ENCODE data around the gene RIPK4. TPM values are rescaled to one million over a fixed set of nuclear protein-coding genes. Genes with fewer than 3 reads are reported as not detected.

The RIPK4 gene
- polyA plus RNA-seq, 1 donor from 2014 or later: not detected

DNA sequence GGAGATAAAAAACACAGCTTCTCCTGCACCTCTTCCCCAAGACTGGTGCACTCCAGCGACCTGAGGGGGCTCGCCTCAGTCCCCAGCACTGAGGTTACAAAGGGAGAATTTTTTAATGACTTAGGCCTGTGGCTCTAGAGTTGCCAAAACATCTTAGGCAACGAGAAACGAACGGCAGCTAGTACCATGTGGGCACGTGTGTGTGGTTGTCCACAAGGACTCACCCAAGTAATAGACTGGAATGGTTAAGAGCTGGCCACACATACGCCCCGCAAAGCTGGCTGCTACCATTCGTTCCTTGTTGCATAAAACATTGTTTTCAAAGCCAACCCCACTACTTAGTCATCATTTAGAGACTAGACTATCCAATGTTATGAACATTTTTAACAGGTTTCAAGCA, 26.9 kb downstream of the RIPK4 start:
- H3K4me2 ChIP-seq (ENCODE audit: low read length): no peak overlapping the region
- no peak overlapping the region for H3K9ac ChIP-seq (ENCODE audit: low read length)
- no peaks in the 10 kb centered on the region for H4K20me1 ChIP-seq (ENCODE audit: insufficient read depth)
- H2AFZ ChIP-seq (ENCODE audit: low read depth, low read length): no peak overlapping the region
- H3F3A ChIP-seq (ENCODE audit: insufficient read depth, low read length, poor library complexity, severe bottlenecking): no peaks in the 10 kb centered on the region
- TF ChIP-seq MXI1 (conservative IDR thresholded peaks at IDR 0.05; ENCODE audit: poor library complexity, severe bottlenecking) (no peak), EP300 (conservative IDR thresholded peaks at IDR 0.05; ENCODE audit: poor library complexity, severe bottlenecking) (no peak), EZH2 (IDR thresholded peaks at IDR 0.05; ENCODE audit: borderline replicate concordance, insufficient read depth, low read length, poor library complexity, severe bottlenecking) (no peak), TAF1 (IDR thresholded peaks at IDR 0.05; ENCODE audit: low read depth) (no peak), SMC3 (conservative IDR thresholded peaks at IDR 0.05; ENCODE audit: poor library complexity) (no peak), RAD21 (conservative IDR thresholded peaks at IDR 0.05) (no peak), POLR2AphosphoS5 (IDR thresholded peaks at IDR 0.05) (no peak)
- TF ChIP-seq, protein P1, sequence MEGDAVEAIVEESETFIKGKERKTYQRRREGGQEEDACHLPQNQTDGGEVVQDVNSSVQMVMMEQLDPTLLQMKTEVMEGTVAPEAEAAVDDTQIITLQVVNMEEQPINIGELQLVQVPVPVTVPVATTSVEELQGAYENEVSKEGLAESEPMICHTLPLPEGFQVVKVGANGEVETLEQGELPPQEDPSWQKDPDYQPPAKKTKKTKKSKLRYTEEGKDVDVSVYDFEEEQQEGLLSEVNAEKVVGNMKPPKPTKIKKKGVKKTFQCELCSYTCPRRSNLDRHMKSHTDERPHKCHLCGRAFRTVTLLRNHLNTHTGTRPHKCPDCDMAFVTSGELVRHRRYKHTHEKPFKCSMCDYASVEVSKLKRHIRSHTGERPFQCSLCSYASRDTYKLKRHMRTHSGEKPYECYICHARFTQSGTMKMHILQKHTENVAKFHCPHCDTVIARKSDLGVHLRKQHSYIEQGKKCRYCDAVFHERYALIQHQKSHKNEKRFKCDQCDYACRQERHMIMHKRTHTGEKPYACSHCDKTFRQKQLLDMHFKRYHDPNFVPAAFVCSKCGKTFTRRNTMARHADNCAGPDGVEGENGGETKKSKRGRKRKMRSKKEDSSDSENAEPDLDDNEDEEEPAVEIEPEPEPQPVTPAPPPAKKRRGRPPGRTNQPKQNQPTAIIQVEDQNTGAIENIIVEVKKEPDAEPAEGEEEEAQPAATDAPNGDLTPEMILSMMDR (IDR thresholded peaks at IDR 0.05; ENCODE audit: poor library complexity, severe bottlenecking): no peak
- TF ChIP-seq, protein P2, sequence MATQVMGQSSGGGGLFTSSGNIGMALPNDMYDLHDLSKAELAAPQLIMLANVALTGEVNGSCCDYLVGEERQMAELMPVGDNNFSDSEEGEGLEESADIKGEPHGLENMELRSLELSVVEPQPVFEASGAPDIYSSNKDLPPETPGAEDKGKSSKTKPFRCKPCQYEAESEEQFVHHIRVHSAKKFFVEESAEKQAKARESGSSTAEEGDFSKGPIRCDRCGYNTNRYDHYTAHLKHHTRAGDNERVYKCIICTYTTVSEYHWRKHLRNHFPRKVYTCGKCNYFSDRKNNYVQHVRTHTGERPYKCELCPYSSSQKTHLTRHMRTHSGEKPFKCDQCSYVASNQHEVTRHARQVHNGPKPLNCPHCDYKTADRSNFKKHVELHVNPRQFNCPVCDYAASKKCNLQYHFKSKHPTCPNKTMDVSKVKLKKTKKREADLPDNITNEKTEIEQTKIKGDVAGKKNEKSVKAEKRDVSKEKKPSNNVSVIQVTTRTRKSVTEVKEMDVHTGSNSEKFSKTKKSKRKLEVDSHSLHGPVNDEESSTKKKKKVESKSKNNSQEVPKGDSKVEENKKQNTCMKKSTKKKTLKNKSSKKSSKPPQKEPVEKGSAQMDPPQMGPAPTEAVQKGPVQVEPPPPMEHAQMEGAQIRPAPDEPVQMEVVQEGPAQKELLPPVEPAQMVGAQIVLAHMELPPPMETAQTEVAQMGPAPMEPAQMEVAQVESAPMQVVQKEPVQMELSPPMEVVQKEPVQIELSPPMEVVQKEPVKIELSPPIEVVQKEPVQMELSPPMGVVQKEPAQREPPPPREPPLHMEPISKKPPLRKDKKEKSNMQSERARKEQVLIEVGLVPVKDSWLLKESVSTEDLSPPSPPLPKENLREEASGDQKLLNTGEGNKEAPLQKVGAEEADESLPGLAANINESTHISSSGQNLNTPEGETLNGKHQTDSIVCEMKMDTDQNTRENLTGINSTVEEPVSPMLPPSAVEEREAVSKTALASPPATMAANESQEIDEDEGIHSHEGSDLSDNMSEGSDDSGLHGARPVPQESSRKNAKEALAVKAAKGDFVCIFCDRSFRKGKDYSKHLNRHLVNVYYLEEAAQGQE (IDR thresholded peaks at IDR 0.05; ENCODE audit: borderline replicate concordance): no peak
- H3K27ac ChIP-seq (ENCODE audit: low read length): no peak overlapping the region
- H3K9me2 ChIP-seq (ENCODE audit: insufficient read depth, low read length): no peaks in the 10 kb centered on the region
- H3K9me3 ChIP-seq (ENCODE audit: low read length): peaks cover 5% of the 10 kb centered on the region
- no peaks in the 10 kb centered on the region for H3K79me2 ChIP-seq (replicated peaks; ENCODE audit: insufficient read depth, low read length)
- no peaks in the 10 kb centered on the region for H3K27me3 ChIP-seq (ENCODE audit: insufficient read depth, low read depth, low read length)
- no peak overlapping the region for H3K4me3 ChIP-seq (ENCODE audit: low read length)
- no peaks in the 10 kb centered on the region for H3K36me3 ChIP-seq (ENCODE audit: insufficient read depth, low read length)

DNA sequence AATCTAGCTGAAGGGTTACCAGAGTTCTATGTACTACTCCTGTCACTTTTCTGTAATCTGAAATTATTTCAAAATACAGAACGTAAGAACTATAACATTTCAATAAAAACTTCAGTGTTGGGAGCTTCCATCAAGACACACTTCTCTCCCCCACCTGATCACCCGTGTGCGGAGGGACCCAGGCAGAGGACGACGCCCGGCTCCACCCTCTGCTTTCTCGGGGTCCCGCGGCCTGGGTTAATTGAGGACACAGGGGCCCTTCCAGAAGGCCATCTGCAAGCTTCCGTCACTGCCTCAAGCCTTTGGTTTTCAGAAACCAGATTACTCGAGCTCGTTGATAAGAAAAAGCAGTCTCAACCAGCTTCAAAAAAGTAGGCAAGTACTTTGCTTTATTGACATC, 27.8 kb downstream of the RIPK4 start:
- Histone ChIP-seq H3K27ac (ENCODE audit: low read length) (no peak overlapping the region), H3F3A (ENCODE audit: insufficient read depth, low read length, poor library complexity, severe bottlenecking) (no peaks in the 10 kb centered on the region), H2AFZ (ENCODE audit: low read depth, low read length) (no peak overlapping the region), H3K9me3 (ENCODE audit: low read length) (peaks cover 5% of the 10 kb centered on the region), H3K79me2 (replicated peaks; ENCODE audit: insufficient read depth, low read length) (no peaks in the 10 kb centered on the region), H3K4me2 (ENCODE audit: low read length) (no peak overlapping the region), H3K27me3 (ENCODE audit: insufficient read depth, low read depth, low read length) (no peaks in the 10 kb centered on the region), H4K20me1 (ENCODE audit: insufficient read depth) (no peaks in the 10 kb centered on the region), H3K4me3 (ENCODE audit: low read length) (no peak overlapping the region), H3K9me2 (ENCODE audit: insufficient read depth, low read length) (no peaks in the 10 kb centered on the region), H3K36me3 (ENCODE audit: insufficient read depth, low read length) (no peaks in the 10 kb centered on the region), H3K9ac (ENCODE audit: low read length) (no peak overlapping the region)
- TF ChIP-seq SMC3 (conservative IDR thresholded peaks at IDR 0.05; ENCODE audit: poor library complexity): no peak
- no peak for TF ChIP-seq TAF1 (IDR thresholded peaks at IDR 0.05; ENCODE audit: low read depth)
- TF ChIP-seq MXI1 (conservative IDR thresholded peaks at IDR 0.05; ENCODE audit: poor library complexity, severe bottlenecking): no peak
- TF ChIP-seq EP300 (conservative IDR thresholded peaks at IDR 0.05; ENCODE audit: poor library complexity, severe bottlenecking): no peak
- no peak for TF ChIP-seq EZH2 (IDR thresholded peaks at IDR 0.05; ENCODE audit: borderline replicate concordance, insufficient read depth, low read length, poor library complexity, severe bottlenecking)
- TF ChIP-seq, protein P2 (IDR thresholded peaks at IDR 0.05; ENCODE audit: borderline replicate concordance): no peak
- TF ChIP-seq, protein P1 (IDR thresholded peaks at IDR 0.05; ENCODE audit: poor library complexity, severe bottlenecking): no peak
- no peak for TF ChIP-seq RAD21 (conservative IDR thresholded peaks at IDR 0.05)
- no peak for TF ChIP-seq POLR2AphosphoS5 (IDR thresholded peaks at IDR 0.05)
